ENCODE data around the gene LIFR.

The LIFR gene

GRCh38 chr5:38433160-38433861 is 123.1 kb downstream of the LIFR start:
- DNase-seq = no peak

GRCh38 chr5:38431242-38431853 is 125.1 kb downstream of the LIFR start:
- no peak for DNase-seq

GRCh38 chr5:38426986-38427950 is 129.2 kb downstream of the LIFR start:
- no peak for DNase-seq

- DNase-seq = no peak
Measured at GRCh38 chr5:38426490-38426889, 130.0 kb downstream of the LIFR start.
